GM12801 (cell line): ENCODE measurements around the gene THAP4.

Experiments used
- CTCF ChIP-seq: IDR thresholded peaks from one replicate; pipeline ENCODE4 v1.5.1; 2011; ENCODE audit warnings: control low read depth; ENCODE audit not compliant: insufficient read length; ENCODE audit errors: extremely low read depth

THAP4 gene

GRCh38 chr2:241637018-241637794, at the start of gene THAP4, which contains the start of gene ATG4B:
Gene THAP4 (minus strand): TSS chr2:241637158. CDS start chr2:241637017, 141 bp downstream.
Gene ATG4B (plus strand): TSS chr2:241637693. CDS start chr2:241637715, 22 bp downstream.
- no peak for TF ChIP-seq CTCF

GRCh38 chr2:241686324-241686649, 49.3 kb upstream of the THAP4 start:
- TF ChIP-seq CTCF = no peak

- no peak for TF ChIP-seq CTCF
These were observed 44.1 kb upstream of the THAP4 start for GRCh38 chr2:241680827-241681599.

- no peak for TF ChIP-seq CTCF
These were observed 43.1 kb upstream of the THAP4 start for GRCh38 chr2:241680044-241680443.

- TF ChIP-seq CTCF = no peak
These were observed 42.0 kb upstream of the THAP4 start for GRCh38 chr2:241678784-241679540.

- no peak for TF ChIP-seq CTCF
These were observed 41.3 kb upstream of the THAP4 start for GRCh38 chr2:241678307-241678706.

GRCh38 chr2:241677392-241677791, 40.4 kb upstream of the THAP4 start:
- no peak for TF ChIP-seq CTCF
